HG03196 (cell line): ENCODE results near the gene LRRC75B.

Experiments used
- ATAC-seq: cut with Tn5 transposase; IDR thresholded peaks from one replicate; pipeline ENCODE4 v1.9.1; 2021; ENCODE audit not compliant: unreplicated experiment

Gene LRRC75B

DNA sequence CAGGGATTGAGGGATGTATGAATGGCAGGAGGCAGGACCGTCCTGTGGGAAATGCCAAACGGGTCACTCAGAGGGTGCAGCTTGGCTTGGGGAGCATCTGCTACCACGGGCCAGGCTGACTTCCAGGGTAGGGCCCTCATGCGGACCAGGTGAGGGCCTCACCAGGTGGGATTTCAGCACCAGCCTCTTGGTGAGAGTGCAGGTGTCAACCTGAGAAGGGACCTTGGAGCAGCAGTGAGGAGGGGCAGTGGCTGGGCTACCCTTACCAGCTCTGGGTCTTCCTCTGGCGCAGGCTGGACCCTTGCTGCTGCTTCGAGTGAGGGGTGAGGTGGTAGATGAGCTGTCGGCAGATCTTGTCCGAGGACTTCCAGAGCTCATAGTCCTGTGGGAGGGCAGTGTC is 4.9 kb downstream of the LRRC75B start:
- ATAC-seq = no peak

DNA sequence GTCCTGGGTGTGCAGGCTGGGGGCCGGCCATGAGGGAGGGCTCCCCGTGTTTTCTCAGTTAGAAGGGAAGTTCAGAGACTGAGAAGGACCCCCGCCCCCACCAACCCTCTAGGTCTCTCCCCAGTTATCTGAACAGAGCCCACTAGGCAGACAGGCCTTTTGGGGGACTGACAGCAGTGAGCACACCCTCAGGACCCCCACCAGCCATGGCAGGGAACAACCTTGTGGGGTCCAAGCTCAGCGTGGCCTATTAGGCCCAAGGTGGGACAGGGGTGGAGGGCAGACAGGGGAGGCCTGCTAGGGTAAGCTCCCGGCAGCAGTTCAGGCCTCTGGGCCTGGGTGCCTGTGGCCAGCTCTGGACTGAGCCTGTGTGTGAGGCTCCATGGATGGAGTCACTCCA is 5.6 kb downstream of the LRRC75B start:
- ATAC-seq = no peak

DNA sequence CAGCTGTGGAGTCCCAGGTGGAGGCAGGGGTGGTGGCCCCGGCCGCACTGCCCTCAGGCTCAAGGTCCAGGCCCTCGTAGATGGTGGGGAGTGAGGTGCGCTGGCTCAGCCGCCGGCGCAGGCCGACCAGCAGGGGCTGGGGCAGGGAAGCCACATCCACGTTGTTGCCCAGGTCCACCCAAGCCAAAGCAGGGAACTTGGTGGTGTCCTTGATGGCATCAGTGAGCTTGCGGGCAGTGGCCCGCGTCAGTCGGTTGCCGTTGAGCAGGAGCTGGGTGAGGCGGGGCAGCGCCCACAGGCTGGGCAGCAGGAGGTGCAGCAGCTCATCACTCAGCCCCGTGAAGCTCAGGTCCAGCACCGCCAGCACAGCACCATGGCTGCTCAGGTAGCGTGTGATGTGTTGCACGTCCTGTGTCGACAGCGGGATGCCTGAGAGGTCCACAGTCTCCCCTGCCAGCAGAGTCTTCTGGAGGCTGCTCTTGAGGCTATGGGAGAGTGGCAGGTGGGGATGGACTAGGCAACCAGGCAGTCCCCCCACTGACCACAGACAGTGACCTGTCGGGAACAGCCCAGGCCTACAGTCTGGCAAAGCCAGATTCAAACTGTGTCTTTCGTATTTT is 6.8 kb downstream of the LRRC75B start:
- no peak for ATAC-seq

DNA sequence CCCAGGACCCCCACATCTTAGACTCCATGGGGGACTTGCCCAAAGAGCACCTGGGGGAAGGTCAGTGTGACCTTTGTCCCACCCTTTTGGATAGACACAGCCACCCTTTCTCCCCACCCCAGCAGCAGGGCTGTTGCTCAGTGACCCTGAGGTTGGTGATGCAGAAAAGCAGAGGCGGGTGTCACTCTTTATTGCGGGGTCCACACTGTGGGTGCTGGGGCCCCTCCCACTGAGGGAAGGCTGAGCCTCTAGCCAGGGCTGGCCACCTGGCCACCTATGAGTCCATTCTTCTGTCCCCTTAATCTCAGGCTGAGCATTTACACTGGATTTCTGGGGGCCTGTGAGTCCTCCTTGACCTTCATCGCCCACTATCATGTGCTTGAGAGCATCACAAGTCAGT is 7.4 kb downstream of the LRRC75B start:
- ATAC-seq = no peak

DNA sequence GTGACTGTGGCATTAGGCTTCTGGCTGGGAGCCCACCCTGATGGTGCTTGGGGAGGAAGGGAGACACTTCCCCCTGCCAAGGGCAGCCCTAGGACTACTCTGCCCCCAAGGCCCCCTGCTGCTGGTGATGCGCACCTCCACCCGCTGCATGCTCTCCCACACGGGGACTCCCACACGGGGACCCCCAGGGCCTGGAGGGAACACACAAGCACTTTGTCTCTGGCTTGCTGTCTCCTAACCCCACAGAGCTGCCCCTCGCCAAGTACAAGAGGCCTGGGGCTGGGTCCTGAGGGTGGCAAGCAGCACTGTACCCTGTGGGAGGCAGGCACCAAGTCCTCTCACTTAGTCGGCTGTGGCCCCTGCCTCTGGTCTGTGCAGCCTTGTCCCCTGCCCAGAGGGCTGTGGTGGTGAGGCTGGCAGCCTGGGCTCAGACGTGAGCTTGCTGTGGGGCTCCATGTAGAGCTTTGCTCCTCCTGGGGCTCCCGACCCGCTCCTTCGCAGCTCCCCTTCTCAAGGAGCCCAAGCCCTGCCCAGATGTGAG is 7.9 kb downstream of the LRRC75B start:
- ATAC-seq = no peak

DNA sequence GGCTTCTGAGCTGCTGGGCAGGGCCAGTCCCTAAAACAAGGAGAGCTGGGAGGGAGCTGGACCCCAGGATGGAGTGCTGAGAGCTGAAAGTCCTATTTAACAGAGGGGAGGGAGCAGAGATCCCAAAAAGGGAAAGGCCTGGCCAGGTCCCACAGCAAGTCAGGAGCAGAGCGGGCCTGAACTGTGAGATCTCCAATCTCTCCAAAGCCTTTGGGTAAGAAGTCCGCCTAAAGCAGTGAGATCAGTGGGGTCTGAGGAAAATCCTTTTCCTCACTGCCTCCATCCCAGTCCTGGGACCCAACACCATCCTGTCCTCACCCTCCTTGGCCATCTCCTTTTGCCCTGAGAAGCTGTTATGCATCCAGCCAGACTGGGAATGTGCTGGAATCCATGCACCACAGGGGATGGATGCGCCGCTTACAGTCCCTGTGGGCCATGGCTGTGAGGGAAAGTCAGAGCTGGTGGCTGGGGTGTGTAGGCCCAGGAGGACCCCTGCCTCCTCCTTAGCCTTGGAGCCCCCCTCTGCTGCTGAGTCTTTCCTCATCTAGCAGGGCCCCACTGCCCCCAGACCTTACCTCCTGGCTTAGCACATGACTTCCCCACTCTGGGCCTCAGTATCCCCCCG is 8.6 kb downstream of the LRRC75B start:
- ATAC-seq = no peak

- no peak for ATAC-seq
Observed at GRCh38 chr22:24583221-24584165, 9.4 kb downstream of the LRRC75B start.

DNA sequence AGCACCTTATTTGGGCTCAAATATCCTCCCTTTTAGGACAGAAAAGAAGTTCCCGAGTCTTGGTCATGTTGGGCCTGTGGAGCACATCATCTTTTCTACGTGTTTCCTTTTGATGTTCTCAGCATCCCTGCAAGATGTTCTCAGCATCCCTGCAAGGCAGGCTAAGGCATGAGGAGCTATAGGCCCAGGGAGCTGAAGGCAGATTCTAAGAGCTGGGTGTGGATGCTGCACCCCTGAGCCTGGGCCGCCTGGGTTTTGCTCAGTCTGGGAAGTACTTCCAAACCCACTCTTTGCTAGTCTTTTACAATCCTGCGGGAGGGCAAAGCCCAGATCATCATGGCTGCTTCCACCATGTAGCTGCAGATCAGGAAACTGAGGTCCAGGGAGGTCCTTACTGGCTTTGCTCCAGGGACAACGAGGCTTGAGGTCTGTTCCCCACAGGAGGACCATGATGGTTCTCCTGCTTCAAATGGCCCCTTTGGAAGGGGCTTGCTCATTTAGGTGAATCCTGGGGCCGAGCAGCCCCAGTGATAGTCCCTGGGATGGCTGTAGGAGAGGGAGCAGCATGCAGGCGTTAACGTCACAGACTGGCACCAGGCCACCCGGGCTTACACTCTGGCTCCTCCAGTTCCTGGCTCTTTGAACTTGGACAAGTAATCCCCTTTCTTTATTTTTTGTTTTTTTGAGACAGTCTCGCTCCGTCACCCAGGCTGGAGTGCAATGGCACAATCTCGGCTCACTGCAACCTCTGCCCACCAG is 10.6 kb downstream of the LRRC75B start:
- ATAC-seq = no peak

GRCh38 chr22:24580276-24580675 is 12.6 kb downstream of the LRRC75B start:
- no peak for ATAC-seq

DNA sequence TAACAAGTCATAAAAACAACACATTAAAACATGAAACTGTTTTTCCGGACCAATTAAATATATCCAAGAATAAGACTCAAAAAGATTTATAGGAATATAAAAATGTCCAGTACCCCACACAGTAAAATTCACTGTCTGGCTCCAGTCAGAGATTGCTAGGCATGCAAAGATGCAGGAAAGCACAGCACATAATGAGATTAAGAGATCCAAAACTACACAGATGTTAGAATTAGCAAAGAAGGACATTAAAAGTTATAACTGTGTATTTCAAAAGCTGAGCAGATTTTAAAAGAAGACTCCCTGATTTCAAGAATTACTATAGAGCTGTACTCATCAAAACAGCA is 13.6 kb downstream of the LRRC75B start:
- ATAC-seq = no peak

GRCh38 chr22:24578355-24579257 is 14.3 kb downstream of the LRRC75B start:
- ATAC-seq = no peak

GRCh38 chr22:24576778-24577177 is 16.1 kb downstream of the LRRC75B start:
- ATAC-seq = no peak

- no peak for ATAC-seq
Observed at GRCh38 chr22:24571266-24571665, 21.6 kb downstream of the LRRC75B start.

- ATAC-seq = no peak
Observed at GRCh38 chr22:24567668-24568067, 25.2 kb downstream of the LRRC75B start.

- no peak for ATAC-seq
Observed at GRCh38 chr22:24566899-24567511, 25.9 kb downstream of the LRRC75B start.

DNA sequence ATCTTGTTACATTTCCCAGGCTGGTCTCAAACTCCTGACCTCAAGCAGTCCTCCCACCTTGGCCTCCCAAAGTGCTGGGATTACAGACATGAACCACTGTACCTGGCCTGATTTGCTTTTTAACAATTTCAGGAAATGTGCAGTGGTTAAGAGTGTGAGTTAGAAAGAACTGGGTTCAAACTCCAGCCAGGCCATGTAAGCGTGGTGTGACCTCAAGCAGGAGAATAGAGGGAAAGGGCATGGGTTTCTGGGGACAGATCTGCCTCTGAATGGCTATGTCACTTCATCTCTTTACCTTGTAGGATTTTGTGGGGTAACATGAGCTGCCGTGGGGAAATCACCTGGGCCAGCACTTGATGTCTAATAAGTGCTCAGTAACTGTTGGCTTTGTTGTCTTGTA is 27.8 kb downstream of the LRRC75B start:
- no peak for ATAC-seq

DNA sequence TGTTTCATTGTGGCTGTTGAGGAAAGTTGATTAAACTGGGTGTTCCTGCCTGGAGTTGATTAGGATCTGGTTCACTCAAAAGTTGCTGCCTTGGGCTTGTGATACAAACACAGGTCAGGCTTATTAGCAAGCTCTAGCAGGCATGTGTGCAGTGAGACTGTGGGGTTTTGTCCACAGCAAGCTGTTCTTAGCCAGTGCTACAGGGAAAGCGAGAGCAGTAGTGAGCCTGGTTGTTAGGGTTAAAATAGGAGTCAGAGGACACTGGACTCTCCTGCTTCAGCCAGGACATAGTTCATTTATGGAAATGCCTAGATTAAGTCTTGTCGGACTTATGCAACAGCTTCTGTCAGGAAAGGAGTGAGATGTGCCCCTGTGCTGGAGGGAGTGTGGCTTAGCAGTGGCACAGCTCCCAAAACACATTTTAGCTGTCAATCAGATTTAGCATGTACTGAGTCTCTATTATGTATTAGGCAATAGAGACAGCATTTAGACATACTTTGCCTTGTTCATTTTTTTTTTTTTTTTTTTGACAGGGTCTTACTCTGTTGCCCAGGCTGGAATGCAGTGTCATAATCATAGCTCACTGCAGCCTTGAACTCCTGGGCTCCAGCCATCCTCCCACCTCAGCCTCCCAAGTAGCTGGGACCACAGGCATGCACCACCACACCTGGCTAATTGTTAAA is 28.4 kb downstream of the LRRC75B start:
- no peak for ATAC-seq

- no peak for ATAC-seq
Observed at GRCh38 chr22:24563246-24563645, 29.6 kb downstream of the LRRC75B start.

DNA sequence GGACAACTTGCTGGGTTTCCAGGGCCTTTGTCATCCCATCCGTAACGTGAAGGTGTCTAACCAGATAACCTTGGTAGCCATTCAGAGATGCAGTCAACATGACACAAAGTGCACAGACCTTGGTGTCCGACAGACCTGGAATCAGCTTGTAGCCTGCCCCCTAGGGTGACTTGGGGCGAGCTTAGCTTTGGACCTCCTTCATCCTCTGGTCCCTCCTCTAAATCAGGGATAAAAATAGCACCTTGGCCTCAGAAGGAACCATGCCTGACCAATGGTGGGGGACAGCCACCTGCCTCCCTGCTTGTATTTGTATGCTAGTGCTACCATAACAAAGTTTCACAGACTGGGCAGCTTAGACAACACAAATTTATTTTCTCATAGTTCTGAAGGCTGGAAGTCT is 33.4 kb downstream of the LRRC75B start:
- no peak for ATAC-seq
